ENCODE results near the gene PPARGC1A.

PPARGC1A gene

DNA sequence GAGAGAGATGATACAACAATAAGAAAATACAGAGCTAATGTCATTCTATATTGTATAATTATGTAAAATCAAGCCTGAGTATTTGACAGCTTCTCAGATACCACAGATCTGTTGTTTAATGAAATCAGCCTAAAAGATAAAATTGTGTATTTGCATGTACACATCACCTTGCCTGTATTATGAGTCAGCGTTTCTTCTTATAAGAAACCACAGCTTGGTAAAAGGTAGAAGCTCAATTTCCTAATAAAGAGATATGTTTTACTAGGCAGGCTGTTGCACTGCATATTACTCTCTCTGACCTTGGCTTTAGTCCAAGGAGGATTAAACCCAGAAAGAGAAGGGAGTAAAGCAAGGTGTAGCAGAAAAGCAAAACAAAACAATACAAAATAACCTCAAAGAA lies 121.3 kb downstream of the PPARGC1A start:
- no peak for DNase-seq

DNA sequence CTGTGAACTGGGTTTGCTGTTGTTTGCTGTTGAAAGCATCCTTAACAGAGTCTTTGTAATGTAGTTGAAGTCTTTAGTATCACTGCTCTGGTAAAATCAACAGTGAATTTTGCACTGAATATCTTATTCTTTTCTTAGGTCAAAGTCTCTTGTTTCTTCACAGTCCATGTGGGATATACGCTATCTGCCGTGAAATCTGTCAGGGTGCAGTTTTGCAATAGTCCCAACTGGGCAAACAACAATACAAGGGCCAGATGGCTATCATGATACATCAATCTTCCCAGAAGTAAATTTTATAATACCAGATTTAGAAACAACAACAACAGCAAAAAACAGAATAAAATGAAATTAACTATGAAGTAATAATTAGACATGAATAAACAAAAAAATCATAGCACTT lies 123.5 kb downstream of the PPARGC1A start:
- no peak for DNase-seq

DNA sequence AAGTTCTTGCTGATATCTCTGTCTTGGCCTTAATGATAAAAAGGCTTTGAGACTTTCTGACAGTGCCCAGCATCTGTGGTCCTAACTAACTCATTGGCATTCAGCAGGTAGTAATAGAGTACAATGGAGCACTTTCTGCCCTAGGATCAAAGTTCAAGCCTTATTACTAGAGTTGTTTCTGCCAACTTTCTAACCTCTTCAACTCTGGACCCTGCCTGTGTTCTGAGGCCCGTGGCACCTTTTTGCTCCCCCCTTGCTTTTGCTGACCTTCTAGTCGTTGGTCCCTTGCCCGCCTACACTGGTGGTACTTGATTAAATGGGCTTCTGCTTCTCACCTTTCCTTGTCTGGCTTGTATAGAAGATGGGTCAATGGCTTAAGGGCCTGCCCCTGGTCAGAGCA lies 126.3 kb downstream of the PPARGC1A start:
- no peak for DNase-seq

DNA sequence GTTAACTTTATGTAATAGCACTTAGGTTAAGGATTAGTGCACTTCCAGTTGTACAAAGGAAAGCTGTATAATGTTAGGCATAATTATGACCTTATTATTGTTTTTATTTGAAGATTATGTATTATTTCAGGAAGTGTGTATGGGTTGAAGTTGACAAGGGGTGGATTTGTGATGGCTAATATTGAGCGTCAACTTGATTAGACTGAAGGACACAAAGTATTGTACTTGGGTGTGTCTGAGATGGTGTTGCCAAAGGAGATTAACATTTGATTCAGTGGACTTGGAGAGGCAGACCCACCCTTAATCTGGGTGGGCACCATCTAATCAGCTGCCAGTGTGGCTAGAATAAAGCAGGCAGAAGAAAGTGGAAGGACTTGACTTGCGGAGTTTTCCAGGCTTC lies 127.3 kb downstream of the PPARGC1A start:
- DNase-seq: no peak

DNA sequence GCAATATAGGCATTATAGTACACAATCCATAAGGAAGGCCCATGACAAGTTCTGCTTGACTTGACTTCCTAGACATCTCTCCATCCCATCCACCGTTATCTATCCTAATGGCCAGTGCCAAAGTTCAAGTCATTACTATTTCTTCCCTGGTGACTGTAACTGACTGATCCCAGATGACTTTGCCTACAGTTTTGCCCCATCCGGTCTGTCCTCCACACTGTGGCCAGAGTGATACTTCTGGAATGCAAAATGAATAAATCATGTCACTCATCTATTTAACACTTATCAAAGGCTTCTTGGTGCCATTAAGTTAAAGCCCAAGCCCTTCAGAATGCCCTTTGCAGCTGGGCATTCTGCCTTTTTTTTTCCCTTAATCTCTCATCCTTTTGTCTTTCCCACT lies 130.8 kb downstream of the PPARGC1A start:
- no peak for DNase-seq

DNA sequence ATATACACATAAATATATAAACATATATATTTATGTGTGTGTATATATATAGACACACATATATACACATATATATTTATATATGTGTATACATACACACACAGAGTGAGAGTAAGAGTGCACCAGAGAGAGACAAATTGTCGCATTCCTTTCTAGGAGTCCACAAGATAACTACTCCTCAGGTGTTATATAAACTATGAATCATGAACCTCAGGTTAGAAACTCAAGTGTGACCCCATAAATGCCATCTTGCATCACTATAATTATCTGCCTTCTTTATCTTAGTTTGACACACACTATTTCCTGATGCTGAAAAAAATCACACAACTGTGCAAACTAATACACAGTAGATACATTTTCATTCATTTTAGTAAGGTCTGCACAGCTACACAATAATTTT lies 135.2 kb downstream of the PPARGC1A start:
- no peak for DNase-seq

DNA sequence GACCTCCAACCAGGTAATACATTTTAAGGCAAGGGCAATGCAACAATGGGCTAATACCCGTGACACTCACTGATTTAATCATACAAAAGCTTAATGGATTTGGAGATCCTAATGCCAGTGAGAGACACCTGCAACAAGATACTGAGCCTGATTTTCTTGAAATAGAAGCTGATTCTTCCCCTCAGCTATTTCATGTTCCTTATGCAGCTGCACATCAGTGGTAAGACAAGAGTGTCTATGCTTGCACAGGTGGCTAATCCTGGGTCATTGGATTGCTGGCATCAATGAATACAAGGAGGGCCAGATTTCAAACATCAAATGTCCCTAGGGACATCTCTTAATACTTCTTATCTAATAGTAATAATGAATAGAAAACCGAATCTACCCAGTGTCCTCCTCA lies 139.7 kb downstream of the PPARGC1A start:
- DNase-seq: no peak

DNA sequence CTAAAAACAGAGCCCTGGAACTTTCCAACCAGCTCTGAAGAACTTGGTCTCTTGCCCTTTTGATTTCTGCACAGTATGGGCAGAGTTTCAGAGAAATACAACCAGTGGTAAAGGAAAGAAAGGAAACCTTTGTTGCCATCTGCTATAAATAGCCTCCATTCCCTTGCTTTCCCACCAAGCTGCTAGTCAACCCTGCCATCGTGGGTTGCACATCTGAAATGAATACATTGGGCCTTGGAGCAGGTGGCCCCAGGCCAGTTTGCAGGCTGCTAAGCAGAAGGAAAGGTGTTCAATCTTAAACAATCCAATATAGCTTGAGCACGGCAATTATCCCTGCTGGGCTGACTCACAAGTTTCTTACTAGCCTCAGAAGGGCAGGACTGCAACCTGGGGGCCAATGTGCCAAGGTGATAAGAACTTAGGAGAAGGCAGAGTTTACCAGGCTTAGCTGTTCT lies 142.5 kb downstream of the PPARGC1A start:
- DNase-seq: no peak

DNA sequence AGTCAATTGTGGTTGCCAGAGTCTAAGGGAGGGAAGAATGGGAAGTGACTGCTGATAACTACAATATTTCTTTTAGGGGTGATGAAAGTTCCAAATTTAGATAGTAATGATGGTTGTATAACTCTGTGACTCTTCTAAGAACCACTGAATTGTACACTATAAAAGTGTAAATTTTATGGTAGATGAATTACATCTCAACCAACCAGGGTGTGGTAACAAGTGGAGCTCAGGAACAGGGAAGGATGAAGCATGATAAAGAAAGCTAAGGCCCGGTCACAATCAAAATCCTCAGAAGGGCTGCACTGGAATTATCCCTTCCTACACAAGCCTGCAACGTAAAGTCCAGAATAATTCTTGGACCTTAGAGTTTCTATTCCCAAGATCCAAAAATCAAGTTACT lies 143.2 kb downstream of the PPARGC1A start:
- DNase-seq: no peak

DNA sequence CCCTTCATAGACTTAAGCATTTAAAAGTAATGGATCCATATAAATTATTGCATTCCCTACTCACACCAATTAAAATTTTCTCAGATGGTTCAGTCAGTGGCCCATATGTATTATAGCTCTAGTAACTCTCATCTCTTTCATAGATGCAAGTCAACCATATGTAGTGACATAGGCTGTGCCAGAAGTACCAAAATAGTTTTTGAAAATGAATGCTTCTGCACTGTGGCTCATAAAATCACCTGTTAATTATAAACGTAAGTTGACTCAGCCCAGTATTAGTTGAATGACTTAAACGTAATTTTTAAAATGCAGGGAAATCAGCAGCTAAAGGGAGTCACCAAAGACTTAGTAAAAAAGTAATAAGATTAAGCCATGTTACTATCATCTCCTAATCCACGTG lies 143.8 kb downstream of the PPARGC1A start:
- no peak for DNase-seq

DNA sequence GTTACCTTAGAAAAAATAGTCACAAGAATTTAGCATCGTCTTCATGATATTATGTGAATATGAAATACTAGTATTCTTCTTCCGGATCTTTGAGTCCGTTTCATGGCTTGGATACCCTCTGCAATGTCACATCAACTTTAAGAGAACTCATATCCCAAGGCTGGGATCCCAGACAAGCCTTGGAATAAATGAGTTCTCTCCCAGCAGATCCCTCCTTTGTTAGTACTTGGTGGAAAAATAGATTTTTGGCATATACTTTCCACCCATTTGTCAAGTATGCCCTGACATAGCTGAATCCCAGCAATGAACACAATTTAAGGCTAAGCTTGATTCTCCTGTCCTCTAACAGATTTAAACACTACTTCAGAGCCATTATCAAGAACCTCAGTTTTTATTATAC lies 144.5 kb downstream of the PPARGC1A start:
- no peak for DNase-seq

Data from CD4-positive, alpha-beta T cell treated with Interleukin-4 for 4 hours (primary cell).